NOMO-1 treated with dmso at 0.1 percent for 144 hours (cell line): Measurements from ENCODE around the gene CRYBB1.

Experiments
- DNase-seq: peaks from one replicate; lab custom pipeline; 2025; ENCODE audit not compliant: unreplicated experiment; lab: John Stamatoyannopoulos, UW

CRYBB1 gene

GRCh38 chr22:26559961-26560575, 57.8 kb downstream of the CRYBB1 start:
- no peak for DNase-seq

GRCh38 chr22:26558248-26558895, 59.5 kb downstream of the CRYBB1 start:
- no peak for DNase-seq

GRCh38 chr22:26556904-26557303, 60.9 kb downstream of the CRYBB1 start:
- DNase-seq: no peak

- no peak for DNase-seq
These were observed 62.3 kb downstream of the CRYBB1 start for GRCh38 chr22:26555478-26555877.

- DNase-seq: no peak
These were observed 62.9 kb downstream of the CRYBB1 start for GRCh38 chr22:26554956-26555355.

GRCh38 chr22:26553056-26553752, 64.6 kb downstream of the CRYBB1 start:
- DNase-seq: no peak

- DNase-seq: no peak
These were observed 65.4 kb downstream of the CRYBB1 start for GRCh38 chr22:26552466-26552865.

GRCh38 chr22:26551568-26551967, 66.3 kb downstream of the CRYBB1 start:
- DNase-seq: no peak

- no peak for DNase-seq
These were observed 67.3 kb downstream of the CRYBB1 start for GRCh38 chr22:26550498-26551033.

GRCh38 chr22:26549902-26550497, 67.8 kb downstream of the CRYBB1 start:
- DNase-seq: no peak
